NT2/D1 (cell line): Measurements from ENCODE around the gene AGBL4.

ENCODE experiments used
- SUZ12 ChIP-seq: IDR thresholded peaks from 2 replicates; pipeline ENCODE4 v1.6.1; 2011; ENCODE audit not compliant: insufficient read length, insufficient read depth; ENCODE audit errors: extremely low read depth
- YY1 ChIP-seq: IDR thresholded peaks from 2 replicates; pipeline ENCODE4 v1.6.1; 2011; ENCODE audit not compliant: insufficient read length, insufficient read depth
- ZNF274 ChIP-seq: IDR thresholded peaks from 2 replicates; pipeline ENCODE4 v1.6.1; 2011; ENCODE audit warnings: mild to moderate bottlenecking, low read depth, low read length

- no peak for TF ChIP-seq YY1
- TF ChIP-seq SUZ12: no peak
- TF ChIP-seq ZNF274: no peak
Observed at GRCh38 chr1:49906365-49906764, 117.4 kb downstream of the AGBL4 start.
